Mucosa of stomach (tissue), 1 donor: ENCODE measurements around the gene SKAP2.

ENCODE experiments used
- H3K27me3 ChIP-seq: one replicate; pipeline ENCODE4 v1.7.0; 2013; ENCODE audit warnings: mild to moderate bottlenecking, low read length; ENCODE audit not compliant: control insufficient read depth, insufficient read depth
- H3K36me3 ChIP-seq: one replicate; pipeline ENCODE4 v1.7.0; 2013; ENCODE audit warnings: low read length; ENCODE audit not compliant: control insufficient read depth, insufficient read depth
- H3K4me1 ChIP-seq: one replicate; pipeline ENCODE4 v1.7.0; 2013; ENCODE audit warnings: mild to moderate bottlenecking, low read length; ENCODE audit not compliant: control insufficient read depth, insufficient read depth
- H3K4me3 ChIP-seq: one replicate; pipeline ENCODE4 v1.7.0; 2013; ENCODE audit warnings: low read length
- H3K9ac ChIP-seq: one replicate; pipeline ENCODE4 v1.7.0; 2013; ENCODE audit warnings: mild to moderate bottlenecking, low read length, moderate library complexity
- H3K9me3 ChIP-seq: one replicate; pipeline ENCODE4 v1.7.0; 2013; ENCODE audit warnings: mild to moderate bottlenecking, low read length, moderate library complexity; ENCODE audit not compliant: control insufficient read depth
- donor health status: Pancreatic carcinoma.

SKAP2 gene

DNA sequence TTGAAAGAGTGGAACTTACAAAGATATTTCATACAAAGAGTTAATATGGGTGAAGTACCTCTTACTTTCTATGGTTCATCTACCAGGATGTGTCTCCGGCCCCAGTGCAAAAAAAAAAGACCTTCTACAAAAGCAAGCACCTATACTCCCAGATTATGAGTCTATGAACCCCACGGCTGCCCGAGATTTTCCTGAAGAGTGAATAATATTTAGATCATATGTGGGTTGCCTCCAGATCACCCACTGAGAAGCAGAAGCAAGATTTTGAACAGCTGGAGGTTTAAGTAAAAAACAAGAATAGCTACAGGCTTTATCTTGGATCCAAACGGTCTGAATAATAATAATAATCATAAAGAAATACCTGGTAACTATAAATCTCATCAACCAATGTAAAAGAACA is 207.7 kb downstream of the SKAP2 start:
- H3K9ac ChIP-seq = no peak overlapping the region
- H3K4me1 ChIP-seq = no peaks in the 10 kb centered on the region
- no peak overlapping the region for H3K4me3 ChIP-seq
- no peaks in the 10 kb centered on the region for H3K36me3 ChIP-seq
- no peaks in the 10 kb centered on the region for H3K9me3 ChIP-seq
- H3K27me3 ChIP-seq = no peaks in the 10 kb centered on the region

DNA sequence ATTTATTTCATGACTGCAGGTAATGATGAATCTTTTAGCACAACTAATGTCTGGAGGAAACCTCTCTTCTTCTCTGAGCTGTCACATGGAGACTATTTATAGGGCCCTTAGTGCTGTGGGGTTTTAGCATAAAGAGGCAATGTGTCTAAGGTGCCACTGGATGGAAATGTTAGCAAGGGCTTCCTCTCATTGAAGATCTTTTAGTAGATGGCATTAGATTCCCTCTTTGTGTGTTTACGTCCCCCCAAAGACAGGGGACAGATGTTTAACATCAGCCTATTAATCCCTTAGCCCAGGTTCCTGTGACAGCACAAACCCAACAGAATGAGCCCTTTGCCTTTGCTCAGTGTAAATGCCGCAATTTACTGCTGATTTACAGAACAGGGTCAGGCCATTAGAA is 208.6 kb downstream of the SKAP2 start:
- H3K9me3 ChIP-seq = no peaks in the 10 kb centered on the region
- no peak overlapping the region for H3K9ac ChIP-seq
- no peaks in the 10 kb centered on the region for H3K36me3 ChIP-seq
- H3K27me3 ChIP-seq = no peaks in the 10 kb centered on the region
- no peaks in the 10 kb centered on the region for H3K4me1 ChIP-seq
- H3K4me3 ChIP-seq = no peak overlapping the region

- Histone ChIP-seq H3K9me3 (no peaks in the 10 kb centered on the region), H3K4me1 (no peaks in the 10 kb centered on the region), H3K9ac (no peak overlapping the region), H3K27me3 (no peaks in the 10 kb centered on the region), H3K4me3 (no peak overlapping the region), H3K36me3 (no peaks in the 10 kb centered on the region)
These were observed 210.7 kb downstream of the SKAP2 start for GRCh38 chr7:26653430-26654399.

- H3K36me3 ChIP-seq = no peaks in the 10 kb centered on the region
- H3K27me3 ChIP-seq = no peaks in the 10 kb centered on the region
- no peak overlapping the region for H3K4me3 ChIP-seq
- no peaks in the 10 kb centered on the region for H3K9me3 ChIP-seq
- H3K9ac ChIP-seq = no peak overlapping the region
- no peaks in the 10 kb centered on the region for H3K4me1 ChIP-seq
These were observed 211.8 kb downstream of the SKAP2 start for GRCh38 chr7:26652401-26653100.

DNA sequence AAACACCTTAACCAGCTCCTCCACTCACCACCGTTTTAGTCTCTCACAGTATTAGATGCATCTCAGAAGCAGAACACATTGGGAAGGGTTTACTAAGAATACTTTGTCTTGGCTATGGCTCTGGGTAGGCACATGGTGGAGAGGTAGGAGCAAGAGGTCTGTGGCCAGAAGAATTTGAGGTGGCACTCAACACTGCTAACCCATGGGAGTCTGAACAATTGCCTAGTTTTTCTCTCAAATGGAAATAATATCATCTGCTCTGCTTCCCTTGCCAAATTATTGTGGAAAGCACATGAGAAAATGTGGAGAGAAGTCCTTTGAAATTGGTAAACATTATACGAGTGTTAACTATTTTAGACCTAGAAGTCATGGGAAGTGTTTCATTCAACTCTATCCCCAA is 214.3 kb downstream of the SKAP2 start:
- no peaks in the 10 kb centered on the region for H3K9me3 ChIP-seq
- no peak overlapping the region for H3K9ac ChIP-seq
- no peak overlapping the region for H3K4me3 ChIP-seq
- no peaks in the 10 kb centered on the region for H3K27me3 ChIP-seq
- H3K36me3 ChIP-seq = no peaks in the 10 kb centered on the region
- no peaks in the 10 kb centered on the region for H3K4me1 ChIP-seq

GRCh38 chr7:26649388-26649787 is 215.0 kb downstream of the SKAP2 start:
- no peak overlapping the region for H3K4me3 ChIP-seq
- H3K36me3 ChIP-seq = no peaks in the 10 kb centered on the region
- no peak overlapping the region for H3K9ac ChIP-seq
- no peaks in the 10 kb centered on the region for H3K4me1 ChIP-seq
- H3K27me3 ChIP-seq = no peaks in the 10 kb centered on the region
- H3K9me3 ChIP-seq = no peaks in the 10 kb centered on the region

DNA sequence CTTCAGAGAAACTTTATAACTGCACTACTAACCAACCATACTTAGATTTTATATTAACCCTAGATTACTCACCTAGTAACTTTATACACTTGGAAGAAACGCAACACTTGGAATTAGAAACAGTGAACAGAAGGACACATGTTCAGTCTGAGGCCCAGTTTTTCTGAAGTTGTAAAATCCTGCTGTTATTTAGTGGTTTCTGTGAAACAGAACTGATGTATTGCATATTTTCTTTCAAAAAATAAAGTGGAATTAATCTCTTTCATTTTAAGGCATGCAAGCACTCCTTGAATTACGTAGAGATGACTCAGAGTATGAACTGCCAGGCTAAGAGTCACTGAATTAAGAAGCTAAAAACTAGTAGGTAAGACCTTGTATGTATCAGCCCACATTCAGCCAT is 215.8 kb downstream of the SKAP2 start:
- Histone ChIP-seq H3K9ac (no peak overlapping the region), H3K27me3 (no peaks in the 10 kb centered on the region), H3K4me3 (no peak overlapping the region), H3K9me3 (no peaks in the 10 kb centered on the region), H3K36me3 (no peaks in the 10 kb centered on the region), H3K4me1 (no peaks in the 10 kb centered on the region)

DNA sequence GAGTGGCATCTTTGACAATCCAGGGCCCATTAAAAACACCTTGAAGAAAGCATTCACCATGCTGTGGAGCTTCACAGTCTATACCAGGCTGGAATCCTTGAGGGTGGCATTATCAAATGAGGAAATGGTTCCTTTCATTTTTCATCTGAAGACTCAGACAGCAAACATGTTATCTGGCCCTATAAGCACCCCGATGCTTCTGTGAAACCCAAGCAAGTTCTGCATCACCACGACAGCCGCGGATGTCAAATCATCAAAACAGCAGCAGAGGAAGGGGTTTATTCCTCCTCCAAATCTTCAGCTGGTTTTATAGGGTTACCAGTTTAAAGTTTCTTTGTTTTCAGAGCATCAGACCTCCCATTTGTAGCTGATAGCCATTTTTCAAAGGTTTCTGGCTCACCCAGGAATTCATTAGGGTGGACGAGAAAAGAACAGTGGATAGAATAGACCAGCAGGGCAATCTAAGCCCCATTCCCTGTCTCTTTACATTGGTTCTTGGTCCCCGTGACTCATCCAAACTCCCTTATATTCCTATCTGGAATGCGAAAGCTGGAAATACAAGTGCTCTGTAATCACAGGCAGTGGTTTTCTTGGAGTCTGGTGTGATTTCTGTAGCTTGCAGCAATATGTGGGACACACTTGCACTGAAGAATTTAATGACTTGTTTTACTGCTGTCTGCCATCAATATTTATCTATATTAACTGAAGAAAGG is 217.9 kb downstream of the SKAP2 start:
- H3K9ac ChIP-seq = no peak overlapping the region
- no peak overlapping the region for H3K4me3 ChIP-seq
- H3K27me3 ChIP-seq = no peaks in the 10 kb centered on the region
- H3K9me3 ChIP-seq = no peaks in the 10 kb centered on the region
- no peaks in the 10 kb centered on the region for H3K36me3 ChIP-seq
- H3K4me1 ChIP-seq = no peaks in the 10 kb centered on the region

GRCh38 chr7:26645121-26645520 is 219.3 kb downstream of the SKAP2 start:
- Histone ChIP-seq H3K9me3 (no peaks in the 10 kb centered on the region), H3K4me3 (no peak overlapping the region), H3K27me3 (no peaks in the 10 kb centered on the region), H3K9ac (no peak overlapping the region), H3K36me3 (no peaks in the 10 kb centered on the region), H3K4me1 (no peaks in the 10 kb centered on the region)

DNA sequence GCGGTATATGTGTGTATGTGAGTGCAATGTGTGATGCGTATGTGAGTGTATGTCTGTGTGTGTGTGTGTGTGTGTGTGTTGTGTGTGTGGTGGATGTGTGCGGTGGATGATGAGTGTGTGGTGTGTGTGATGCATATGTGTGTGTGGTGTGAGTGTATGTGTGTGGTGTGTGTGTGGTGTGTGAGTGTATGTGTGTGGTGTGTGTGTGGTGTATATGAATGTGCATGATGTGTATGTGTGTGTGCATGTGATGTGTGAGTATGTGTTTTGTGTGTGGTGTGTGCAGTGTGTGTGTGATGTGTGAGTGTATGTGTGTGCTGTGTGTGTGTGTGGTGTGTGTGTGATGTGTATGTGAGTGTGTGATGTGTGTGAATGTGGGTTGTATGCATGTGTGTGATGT is 222.0 kb downstream of the SKAP2 start:
- Histone ChIP-seq H3K9me3 (no peaks in the 10 kb centered on the region), H3K4me3 (no peak overlapping the region), H3K4me1 (no peaks in the 10 kb centered on the region), H3K27me3 (no peaks in the 10 kb centered on the region), H3K9ac (no peak overlapping the region), H3K36me3 (no peaks in the 10 kb centered on the region)

DNA sequence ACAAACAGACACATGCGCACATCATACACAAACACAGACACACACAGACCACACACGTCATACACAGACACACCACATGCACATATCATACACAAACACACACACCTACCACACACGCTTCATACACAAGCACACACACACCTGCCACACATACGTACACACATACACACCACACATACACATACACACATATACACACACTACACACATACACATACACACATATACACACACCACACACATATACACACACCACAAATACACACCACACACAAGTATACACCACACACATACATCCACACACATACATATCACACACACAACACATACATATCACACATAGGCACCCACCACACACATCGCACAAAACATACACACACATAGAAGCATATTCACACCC is 224.7 kb downstream of the SKAP2 start:
- H3K4me1 ChIP-seq = no peaks in the 10 kb centered on the region
- no peaks in the 10 kb centered on the region for H3K27me3 ChIP-seq
- no peak overlapping the region for H3K9ac ChIP-seq
- H3K4me3 ChIP-seq = no peak overlapping the region
- H3K36me3 ChIP-seq = no peaks in the 10 kb centered on the region
- no peaks in the 10 kb centered on the region for H3K9me3 ChIP-seq

GRCh38 chr7:26639111-26639510 is 225.3 kb downstream of the SKAP2 start:
- no peaks in the 10 kb centered on the region for H3K27me3 ChIP-seq
- H3K9me3 ChIP-seq = no peaks in the 10 kb centered on the region
- no peaks in the 10 kb centered on the region for H3K36me3 ChIP-seq
- H3K9ac ChIP-seq = no peak overlapping the region
- no peaks in the 10 kb centered on the region for H3K4me1 ChIP-seq
- no peak overlapping the region for H3K4me3 ChIP-seq
